ENCODE results near the gene ATR.
"Not testable (repeated sequence)": the region's sequence is repeated elsewhere in the genome, so short reads cannot be mapped to it uniquely, and the experiment has no call there.

Gene ATR

GRCh38 chr3:142447301-142447851 lies 131.2 kb downstream of the ATR start:
- peak; percentile 24 to 38 for DNase-seq

- DNase-seq: peak; percentile 19 to 34
Observed at GRCh38 chr3:142445816-142446254, 132.7 kb downstream of the ATR start.

- DNase-seq: no peak
Observed at GRCh38 chr3:142444343-142444742, 134.2 kb downstream of the ATR start.

GRCh38 chr3:142443060-142443459 lies 135.5 kb downstream of the ATR start:
- DNase-seq: not testable (repeated sequence)

- DNase-seq: not testable (repeated sequence)
Observed at GRCh38 chr3:142439499-142440220, 138.9 kb downstream of the ATR start.

- not testable (repeated sequence) for DNase-seq
Observed at GRCh38 chr3:142438096-142438495, 140.4 kb downstream of the ATR start.

- DNase-seq: no peak
Observed at GRCh38 chr3:142436951-142437585, 141.5 kb downstream of the ATR start.

- DNase-seq: no peak
Observed at GRCh38 chr3:142434503-142434902, 144.0 kb downstream of the ATR start.

GRCh38 chr3:142433110-142433509 lies 145.4 kb downstream of the ATR start:
- DNase-seq: no peak

- DNase-seq: no peak
Observed at GRCh38 chr3:142429582-142429981, 149.0 kb downstream of the ATR start.

- DNase-seq: no peak
Observed at GRCh38 chr3:142424754-142425153, 153.8 kb downstream of the ATR start.

GRCh38 chr3:142418926-142419592 lies 159.5 kb downstream of the ATR start:
- DNase-seq: no peak

GRCh38 chr3:142417302-142417701 lies 161.2 kb downstream of the ATR start:
- DNase-seq: no peak

GRCh38 chr3:142400537-142400936 lies 178.0 kb downstream of the ATR start:
- not testable (repeated sequence) for DNase-seq

Data from inflammatory macrophage (primary cell).